Measurements from ENCODE around the gene CBX8.

Gene CBX8

DNA sequence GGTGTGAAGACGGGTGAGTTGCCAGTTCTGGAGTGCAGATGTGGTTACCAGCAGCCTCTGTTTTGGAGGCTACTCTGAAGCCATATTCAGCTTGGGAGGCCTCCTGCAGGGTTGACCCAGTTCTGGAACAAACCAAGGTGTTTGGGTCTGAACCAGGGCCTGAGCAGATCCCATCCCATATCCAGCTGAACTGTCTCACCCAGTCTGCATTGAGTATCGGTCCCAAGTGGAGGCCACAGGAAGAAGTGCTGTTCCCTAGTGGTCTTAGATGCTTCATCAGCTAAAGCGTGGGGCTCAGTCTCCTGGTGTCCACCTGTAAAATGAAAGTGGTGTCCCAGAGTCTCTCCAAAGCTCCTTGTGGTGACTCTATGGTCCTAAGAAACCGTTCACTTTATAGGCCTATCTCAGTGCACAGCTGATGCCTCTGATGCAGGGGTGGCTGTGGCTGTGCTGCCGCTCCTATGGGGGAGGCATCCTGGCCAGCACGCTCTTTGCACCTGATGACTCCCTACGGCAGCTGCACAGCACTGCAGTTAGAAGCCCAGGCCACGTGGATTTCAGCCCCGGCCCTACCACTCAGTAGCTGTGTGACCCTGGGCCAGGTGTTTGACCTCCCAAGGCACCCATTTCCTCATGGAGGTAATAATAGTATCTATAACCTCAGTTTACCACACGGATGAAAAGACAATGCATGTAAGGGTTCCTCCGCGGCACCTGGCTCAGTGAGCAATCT lies 21.3 kb upstream of the CBX8 start:
- no peak for DNase-seq

DNA sequence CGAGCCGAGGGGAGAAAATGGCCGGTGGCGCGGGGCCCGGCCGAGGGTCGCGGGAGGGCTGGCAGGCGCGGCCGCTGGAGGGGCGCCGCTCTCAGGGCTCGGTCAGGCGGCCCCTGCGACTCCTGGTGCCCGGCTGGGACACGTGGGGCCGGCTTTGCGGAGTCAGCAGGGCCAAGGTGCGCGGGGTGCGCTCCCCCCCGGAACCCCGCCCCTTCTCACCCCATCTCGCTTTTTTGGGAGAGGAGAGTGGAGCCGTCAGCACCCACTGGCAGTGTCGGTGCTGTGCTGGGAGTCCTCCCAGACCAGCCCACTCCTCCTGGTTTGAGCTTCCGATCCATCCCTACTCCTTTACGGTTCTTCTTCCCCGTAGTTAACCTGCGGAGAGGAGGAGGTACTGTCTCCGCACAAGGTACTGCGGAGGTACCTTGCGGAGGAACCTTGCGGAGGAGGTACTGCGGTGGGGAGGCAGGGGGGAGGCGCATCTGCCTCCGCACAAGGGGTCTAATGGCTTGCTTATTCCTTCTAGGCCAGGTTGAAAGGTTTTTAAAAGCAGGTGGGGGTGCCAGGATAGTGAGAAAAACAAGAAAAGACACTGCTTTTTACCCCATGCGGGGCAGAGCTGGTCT lies 19.1 kb upstream of the CBX8 start:
- no peak for DNase-seq

DNA sequence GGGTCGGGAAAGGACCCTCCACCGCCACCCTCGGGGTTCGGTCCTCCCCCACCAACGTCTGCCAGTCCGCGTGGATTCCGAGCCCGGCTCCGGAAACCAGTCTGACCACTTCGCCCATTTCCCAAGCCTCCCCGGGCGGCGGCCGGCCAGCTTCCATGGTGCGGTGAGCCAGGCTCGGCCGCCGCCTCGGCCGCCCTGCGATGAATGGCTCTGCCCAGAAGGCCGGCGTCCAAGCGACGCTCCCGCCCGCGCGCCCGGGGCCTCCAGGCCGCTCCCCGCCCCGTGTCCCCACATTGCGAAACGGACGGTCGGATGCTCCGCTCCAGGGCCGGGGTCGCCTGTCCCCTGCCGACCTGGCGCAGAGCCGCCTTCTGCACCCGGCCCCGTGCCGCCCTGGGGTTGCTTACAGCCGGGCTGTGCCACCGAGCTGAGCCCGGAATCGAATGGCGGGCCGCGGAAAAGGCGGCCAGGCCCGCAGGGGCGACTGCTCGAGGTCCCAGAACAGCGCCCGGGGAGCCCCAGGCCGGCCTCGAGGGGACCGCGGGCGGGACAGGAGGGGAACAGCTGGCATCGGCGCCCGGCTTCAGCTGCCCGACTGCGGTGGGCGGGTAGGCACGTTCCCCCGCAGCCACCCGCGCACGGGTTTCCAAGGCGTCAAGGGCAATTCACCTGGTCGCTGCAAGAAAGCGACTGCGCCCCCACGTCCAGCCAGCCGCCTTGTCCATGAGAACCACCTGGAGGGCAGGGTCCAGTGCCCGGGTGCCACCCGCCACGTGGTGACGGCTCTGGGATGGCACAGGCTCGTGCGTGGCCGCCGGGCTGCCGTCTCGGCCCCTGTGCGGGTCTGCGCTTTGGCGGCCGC lies 18.3 kb upstream of the CBX8 start:
- DNase-seq = no peak

DNA sequence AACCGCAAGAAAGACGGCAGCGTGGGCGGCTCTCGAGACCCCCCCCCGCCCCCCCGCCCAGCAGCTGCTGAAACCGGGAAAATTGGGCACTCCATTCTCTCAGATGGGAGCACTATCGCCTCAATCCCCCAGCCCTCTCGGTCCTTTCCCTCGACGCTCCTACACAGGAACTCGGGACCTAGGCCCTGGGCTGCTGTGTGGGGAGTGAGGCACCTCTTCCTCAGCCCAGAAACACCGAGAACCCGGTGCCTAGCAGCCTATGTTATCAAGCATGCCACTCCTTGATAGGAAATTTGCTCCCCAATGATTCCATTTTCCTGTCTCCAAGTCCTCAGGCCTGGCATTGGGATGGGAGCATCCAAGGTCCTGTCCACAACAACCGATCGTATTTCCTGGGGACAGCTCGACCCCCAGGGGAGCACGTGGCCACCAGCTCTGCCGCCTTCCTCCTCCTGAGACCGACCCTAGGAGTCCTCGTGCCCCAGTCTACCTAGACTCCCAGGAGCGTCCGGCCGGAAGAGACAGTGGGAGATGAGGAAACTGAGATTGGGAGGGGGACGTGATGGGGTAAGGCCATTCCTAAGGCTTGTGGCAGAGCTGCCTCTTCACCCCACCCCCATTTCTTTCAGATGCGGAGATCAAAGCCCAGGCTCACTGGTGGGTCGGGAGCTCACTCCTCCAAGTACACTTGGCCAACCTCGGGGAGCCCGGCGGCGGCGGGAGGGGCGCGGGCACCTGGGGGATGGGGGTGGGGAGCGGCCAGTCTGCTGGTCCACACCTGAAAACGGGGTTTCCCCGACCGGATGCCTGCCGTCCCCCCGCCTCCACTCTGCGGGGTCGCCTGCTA lies 17.5 kb upstream of the CBX8 start:
- no peak for DNase-seq

DNA sequence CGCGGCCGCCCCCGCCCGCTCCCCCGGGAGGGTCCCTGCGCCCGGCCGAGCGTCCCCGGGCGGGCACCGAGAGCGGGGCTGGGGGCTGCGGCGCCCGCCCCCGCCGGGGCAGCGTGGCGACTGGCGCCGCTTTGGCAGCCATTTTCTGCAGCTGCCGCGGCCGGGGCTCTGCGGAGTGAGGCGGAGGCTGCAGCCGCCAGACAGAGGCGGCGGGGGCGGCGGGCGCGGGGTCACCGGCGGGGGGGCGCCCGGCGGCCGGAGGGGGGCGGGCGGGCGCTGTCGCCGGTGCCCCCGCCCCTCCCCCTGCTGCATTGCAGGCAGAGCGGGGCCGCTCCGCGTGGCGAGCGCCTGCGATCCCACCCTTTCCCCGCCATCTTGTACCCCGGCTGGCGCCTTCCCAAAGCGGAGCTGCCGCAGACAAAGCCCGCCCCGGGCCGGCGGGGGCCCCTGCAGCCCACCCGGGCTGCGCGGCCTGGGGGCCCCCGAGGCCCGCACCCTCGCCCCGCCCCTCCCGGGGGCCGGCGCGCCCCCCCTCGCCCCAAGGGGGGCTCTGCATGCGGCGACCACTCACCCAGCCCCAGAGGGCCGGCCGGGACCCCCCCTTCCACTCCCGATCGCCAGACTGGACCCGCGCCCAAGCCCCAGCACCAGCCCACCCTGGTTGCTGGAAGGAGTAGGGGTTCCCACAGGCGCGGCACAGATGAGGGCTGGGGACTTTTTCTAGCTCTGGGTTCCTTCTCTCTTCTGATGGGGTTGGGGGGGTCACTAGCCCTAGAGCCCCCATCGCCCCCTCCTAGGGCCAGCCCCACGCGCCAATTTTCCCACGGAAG lies 16.6 kb upstream of the CBX8 start:
- no peak for DNase-seq

DNA sequence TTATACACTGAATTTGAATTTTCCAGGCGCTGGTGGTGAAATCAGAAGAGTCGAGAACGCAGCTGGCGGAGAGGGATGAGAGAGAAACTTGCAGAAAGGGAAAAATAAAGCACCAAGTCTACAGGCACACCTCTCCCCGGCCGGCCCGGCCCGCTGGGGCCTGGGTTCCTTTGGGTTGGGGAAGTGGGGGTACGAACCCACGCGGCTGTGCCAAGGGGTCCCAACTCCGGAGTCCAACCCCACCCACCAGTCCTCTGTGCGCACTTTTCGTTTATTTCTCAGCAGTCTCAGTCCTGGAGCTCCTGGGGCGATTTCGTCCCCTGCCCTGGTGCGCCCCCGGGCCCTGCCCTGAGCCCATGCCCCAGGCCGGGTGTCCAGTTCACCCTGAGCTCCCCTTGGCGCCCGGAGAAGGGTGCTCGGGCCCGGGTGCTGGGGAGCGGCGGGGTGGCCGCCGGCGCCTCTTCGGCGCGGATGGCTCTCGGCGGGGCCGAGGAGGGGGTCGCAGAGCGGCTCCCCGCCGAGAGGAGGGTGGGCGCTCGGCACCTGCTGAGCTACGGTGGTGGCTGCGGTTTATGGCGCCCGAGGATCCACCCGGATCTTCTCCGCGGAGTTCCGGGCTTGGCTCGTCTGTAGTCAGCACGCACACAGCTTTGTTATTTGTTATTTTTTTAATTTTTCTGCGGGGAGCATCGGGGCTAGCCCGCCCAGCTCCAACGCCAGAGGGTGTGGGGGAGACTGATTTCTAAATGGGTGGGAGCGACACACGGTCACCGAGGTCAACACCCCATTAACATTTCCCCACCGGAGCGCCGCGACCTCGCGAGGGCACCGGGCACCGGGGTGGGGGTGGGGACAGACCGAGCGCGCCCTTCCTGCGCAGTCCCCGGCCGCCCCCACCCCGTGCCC lies 15.7 kb upstream of the CBX8 start:
- no peak for DNase-seq

DNA sequence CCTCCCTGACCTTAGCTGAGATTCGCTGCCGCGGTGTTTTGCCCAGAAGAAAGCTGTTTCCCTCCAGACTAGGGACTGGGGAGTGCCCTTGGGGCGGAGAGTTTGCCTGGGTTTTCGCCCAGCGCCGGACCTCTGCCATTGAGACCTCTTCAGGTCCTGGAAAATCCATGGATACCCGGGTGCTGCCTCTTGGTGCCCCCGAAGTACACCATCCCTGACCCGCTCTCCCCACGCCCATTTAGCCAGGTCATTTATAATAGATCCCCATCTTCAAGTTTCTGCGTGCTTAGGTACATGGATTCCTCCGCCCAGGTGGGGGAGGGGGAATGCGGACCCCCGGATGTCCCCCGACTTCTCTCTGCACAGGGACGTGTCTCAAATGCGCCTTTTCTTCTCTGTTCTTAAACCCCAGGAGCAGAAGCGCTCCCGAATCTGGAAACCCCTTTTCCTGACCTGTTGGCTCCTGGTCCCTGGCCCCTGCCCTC lies 15.0 kb upstream of the CBX8 start:
- DNase-seq = no peak

DNA sequence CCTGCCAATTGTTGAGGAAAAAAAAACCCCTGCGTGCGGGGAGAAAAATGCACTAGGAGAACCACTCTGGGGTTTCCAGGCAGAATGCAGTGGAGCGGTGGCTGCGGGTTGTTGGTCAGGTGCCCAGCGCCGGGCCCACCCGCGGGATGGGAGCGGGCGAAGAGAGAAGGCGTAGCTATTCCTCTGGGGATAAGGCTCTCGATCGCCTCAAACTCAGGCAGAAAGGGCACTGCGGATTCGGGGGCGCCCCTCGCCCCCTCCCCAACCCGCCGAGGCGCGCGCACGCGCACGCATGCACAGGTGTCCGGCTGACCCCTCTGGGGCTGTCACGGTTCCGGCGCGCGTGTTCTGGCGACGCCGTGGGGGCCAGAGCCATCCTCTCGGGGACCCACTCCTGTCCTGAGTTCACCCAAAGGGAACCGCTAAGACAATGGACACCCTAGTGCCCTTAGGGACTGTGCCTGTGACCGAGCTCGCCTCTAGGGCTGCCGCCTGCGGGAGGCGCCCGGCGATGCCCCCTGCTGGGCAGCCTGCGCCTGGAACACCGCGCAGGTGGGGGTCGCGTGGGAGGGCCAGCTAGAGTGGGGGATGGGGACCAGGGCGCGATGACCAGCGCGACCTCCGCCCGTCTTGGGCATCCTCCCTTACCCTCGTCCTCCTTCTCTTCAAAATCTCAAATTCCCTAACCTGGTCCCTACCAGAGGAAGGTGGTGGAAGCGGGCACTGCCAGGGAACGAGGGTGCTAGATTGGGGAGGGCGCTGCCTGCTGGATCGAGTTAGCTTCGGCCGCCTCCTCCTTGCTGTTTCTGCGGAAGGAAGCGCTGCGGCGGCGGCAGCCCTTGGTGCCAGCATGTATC lies 14.4 kb upstream of the CBX8 start:
- DNase-seq = peak; percentile 59

DNA sequence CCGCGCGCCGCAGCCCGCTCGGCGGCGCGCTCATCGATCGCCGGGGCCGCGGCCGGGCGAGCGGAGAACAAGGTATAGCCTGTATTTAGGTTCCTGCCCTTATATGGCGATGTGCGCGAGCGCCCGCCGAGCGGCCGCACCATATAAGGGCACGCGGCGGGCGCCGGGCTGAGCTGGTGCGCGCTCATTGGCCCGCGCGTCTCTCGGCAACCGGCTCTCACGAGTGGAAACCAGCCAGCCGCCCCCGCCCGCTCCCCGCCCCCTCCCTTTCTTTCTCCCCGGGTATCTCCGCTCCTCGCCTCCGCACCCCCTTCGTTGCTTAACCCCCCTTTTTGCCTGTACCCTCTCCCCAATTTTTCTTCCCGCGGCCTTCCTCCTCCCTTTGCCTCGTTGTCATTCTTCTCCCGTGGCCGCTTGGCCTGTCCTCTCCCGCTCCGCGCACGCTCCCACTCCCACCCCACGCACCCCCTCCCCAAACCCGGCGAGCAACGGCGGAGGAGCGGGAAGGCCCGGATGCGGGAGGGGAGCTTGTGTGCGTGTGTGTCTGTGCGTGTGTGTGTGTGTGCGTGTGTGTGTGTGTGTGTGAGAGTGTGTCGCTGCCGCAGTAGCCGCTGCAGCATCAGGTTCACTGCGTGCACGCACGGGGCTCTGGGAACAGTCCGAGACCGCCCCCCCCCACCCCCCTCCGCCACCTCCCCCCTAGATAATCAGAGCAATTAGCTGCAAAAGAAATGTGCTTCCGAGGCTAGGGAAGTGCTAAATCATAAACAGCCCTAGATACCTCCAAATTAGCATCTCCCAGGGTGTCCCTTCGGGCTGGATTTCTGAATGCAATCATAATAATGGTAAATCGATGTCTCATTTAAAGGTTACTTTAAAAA lies 13.5 kb upstream of the CBX8 start:
- DNase-seq = peak; percentile 91

DNA sequence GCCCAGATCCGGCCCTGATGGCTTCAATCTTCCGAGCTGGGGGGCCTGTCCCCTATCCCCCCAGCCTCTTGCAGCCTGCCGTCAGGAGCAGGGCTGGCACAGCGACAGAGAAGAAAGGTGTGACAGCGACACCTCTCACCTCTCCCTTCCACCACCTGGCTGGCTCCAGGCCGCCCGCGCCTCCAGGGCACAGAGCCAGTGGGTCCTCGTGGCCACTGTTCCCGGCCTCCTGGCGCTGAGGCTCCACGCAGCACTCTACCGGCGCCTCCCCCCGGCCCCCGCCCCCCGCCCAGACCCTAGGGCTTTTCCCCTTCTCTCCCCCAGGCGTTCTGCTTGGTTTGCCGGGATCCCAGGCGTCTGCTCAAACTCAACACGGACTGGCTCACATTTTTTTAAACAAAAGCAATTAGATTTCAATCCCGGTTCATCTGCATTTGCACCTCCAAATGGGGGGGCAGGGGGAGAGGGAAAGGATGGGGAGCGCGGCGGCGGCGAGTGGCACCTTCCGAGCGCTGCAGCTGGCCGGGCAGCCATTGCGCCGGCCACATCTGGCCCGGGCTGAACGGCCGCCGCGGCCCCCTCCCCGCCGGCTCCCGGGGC lies 12.8 kb upstream of the CBX8 start:
- peak; percentile 70 for DNase-seq

DNA sequence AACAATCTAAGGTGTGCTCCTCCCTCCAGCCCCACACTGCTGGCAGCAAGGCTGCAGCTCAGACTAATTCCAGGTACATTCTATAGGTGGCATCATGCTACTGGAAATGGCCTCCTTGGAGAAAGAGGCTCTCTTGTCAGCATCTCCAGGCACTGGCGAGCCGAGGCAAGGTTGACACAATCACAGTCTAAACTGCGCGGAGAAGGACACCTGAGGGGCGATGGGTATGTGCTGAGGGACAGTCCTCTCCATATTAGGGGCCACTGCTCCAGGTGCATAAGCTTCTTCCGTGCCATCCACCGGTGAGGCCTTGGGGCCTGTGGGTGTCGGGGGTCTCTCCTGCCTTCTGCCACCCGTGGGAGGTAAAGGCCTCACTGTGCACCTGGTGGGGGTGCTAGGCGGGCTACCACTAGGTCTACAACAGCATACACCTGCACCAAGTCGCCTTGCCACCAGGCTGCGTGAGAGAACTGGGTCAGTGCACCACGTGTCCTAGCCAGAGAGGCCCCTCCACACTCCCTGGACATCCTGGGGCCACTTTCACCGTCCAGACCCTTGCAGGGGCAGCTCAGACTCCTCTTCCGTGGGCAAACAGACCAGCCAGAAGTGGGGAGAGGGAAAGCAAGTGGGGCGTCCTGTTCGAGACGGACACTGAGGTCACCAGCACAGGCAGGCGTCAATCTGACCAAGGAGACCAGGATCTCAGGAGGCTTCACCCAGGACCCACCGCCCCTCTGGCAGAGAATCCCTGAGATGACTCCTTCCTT lies 12.1 kb upstream of the CBX8 start:
- no peak for DNase-seq

DNA sequence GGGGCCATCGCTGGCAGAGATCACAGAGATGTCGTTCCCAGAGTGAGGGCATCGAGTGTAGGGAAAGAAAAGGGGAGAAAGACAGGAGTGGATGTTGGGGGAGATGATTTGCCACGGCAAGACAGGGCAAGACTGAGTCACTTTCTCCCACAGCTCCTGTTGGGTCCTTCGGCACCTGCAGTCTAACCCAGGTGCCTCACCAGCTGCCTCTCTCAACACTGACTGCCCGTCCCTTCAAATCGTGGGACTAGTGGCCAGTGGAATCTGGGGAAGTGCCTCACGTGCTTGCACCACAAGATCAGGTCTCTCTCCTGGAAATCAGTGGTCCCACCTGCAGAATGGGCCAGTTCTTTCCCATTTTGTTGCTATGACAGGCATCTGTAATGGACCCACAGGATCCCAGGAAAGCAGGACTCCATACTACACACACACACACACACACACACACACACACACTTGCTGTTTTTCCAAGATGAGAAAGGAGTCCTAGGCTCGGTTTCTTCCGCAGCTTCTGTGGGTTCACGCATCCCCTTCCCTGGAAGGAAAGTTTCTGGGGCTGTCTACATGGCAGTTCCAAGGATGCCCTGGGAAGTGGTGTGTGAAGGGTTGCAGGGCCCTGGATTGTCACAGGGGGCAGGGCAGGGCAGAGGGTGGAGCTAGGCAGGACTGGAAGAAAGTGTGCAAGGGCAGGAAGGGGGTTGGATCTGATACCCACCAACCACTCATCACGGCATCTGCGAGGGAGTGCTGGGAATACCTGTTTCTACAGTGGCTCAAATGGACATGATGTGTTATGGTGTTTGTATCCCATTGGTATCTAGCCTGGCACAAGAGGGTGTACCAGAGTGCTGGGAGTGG lies 10.2 kb upstream of the CBX8 start:
- no peak for DNase-seq

DNA sequence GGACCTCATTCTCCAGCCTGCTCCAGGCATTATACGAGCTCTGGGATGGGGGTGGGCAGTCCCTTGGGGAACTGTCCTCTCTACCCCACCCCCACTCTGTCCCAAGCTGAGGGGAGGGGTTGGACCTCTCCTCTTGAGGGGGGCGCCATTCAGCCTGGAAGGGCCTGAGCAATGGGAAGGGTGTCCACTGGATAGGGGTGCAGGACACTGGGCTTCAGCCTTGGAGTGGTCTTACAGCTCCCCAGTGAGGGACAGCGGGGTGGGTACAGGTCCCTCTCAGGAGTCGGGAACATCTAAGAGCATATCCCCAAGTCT lies 9.5 kb upstream of the CBX8 start:
- no peak for DNase-seq

DNA sequence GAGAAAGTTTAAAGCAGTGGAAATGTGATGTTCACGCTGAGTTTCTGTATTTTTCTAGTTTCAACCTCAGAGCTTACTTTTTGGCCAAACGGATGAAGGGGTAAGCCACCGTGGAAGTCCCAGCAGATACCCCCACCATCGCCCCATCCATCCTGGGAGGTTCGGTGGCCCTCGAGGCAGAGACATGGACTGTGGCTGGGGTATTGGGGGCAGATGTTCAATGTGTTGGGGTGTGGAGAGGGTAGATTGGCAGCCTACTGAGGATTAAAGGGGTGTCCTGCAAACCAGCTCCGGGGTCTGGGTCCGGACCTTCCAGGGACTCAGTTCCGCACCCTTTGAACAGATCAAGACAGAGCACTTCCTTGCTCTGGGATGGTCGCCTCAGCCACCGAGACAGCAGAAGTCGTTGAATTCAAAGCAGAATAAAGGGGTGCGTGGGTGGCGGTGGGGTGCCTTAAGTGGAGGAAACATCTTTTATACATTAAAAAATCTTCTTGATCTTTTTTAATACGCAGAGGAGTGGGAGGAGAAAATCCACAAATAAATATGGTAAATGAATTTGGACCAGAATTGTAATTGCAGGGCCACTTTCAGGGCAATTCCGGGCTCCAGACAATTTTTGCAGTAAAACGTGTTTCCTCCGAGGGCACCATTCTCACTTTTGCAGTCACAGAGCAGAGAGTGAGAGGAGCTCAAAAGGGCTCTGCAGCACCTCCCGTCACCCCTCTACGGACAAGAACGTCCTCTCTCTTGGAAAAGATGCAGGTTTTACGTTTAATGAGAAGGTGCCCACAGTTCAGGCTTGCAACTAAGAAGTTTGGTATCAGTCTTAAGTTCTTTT lies 8.2 kb upstream of the CBX8 start:
- no peak for DNase-seq

DNA sequence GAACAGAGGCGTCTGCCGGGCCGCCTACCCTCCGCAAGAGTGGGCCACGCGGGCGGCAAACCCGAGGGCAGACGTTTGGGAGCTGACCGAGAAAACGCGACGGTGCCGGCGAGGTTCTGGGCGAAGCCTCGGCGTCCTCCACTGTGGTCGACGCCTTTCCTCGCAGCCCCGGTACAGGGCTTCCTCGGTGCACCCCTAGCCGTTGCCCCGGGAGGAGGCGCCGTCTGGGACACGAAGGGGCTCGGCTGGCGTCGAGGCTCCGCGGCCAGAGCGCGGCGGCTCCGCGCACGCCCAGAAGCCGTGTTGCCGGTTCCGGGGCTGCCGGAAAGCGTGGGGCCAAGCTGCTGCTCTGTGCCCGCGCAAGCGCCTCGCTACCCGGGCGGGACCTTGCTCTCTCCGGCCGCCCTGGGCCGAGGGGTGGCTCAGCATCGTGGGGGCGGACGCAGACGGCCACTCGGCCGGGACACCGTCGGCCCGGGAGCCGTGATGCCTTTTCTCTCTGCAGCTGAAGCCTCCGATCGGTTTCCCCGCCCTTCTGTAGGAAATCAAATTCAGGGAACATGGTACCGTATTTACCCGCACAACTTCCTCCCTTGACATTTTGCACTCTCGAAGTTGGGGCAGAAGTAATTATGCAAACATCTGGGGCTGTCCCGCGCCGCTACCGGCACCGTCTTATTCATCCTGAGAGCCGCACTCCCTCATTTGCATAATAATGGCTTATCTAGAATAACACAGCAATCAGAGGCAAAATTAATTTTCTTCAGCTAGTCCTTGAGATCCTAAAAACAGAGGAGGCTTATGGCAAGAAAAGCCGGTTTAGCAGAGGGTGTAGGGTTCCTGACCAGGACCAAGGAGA lies 7.3 kb upstream of the CBX8 start:
- DNase-seq = no peak

Data from NCI-H1105 (cell line).